OCI-LY1 (cell line): ENCODE measurements around the gene RERE.

Experiments
- CTCF ChIP-seq: fragments of 200-600 bp; sonication (generic), shearing (Covaris generic); IDR thresholded peaks from 2 replicates; pipeline ENCODE4 v1.5.1; 2017; ENCODE audit warnings: mild to moderate bottlenecking, antibody characterized with exemption, low read length, moderate library complexity, mixed read lengths
- EZH2 ChIP-seq: fragments of 200-600 bp; sonication (generic), shearing (Covaris generic); IDR thresholded peaks from 2 replicates; pipeline ENCODE4 v1.8.0; 2017; ENCODE audit warnings: borderline replicate concordance, mixed run types, mild to moderate bottlenecking, antibody characterized with exemption, low read length, moderate library complexity, mixed read lengths

- no peak for TF ChIP-seq CTCF
- TF ChIP-seq EZH2, result no peak
These were observed 262.4 kb downstream of the RERE start for GRCh38 chr1:8554956-8555534.
